ENCODE measurements around the gene LRCH1. TPM values are rescaled to one million over a fixed set of nuclear protein-coding genes. Genes with fewer than 3 reads are reported as not detected.

The LRCH1 gene
- total RNA-seq, 4 donors from 2014 or later = 34.3 to 43.9 (median 40.3) TPM

GRCh38 chr13:46672338-46673090 lies 119.5 kb downstream of the LRCH1 start:
- intact Hi-C loops (cut with DNase I; ENCODE audit: low total_unique reads) = no loop called here
- TF ChIP-seq CTCF (IDR thresholded peaks at IDR 0.05) = no peak
- TF ChIP-seq POLR2A (IDR thresholded peaks at IDR 0.05) = no peak
- no peak for DNase-seq (ENCODE audit: low spot score in 2 of 2)
- H3K4me3 ChIP-seq (ENCODE audit: low read depth, poor library complexity, severe bottlenecking) = no peak overlapping the region
- WGBS, 2 donors = 94 to 95% methylated on average over 15 of the region's 15 CpGs

GRCh38 chr13:46675016-46675415 lies 122.0 kb downstream of the LRCH1 start:
- TF ChIP-seq POLR2A (IDR thresholded peaks at IDR 0.05) (no peak), CTCF (IDR thresholded peaks at IDR 0.05) (no peak)
- H3K4me3 ChIP-seq (ENCODE audit: low read depth, poor library complexity, severe bottlenecking) = no peak overlapping the region
- intact Hi-C loops (cut with DNase I; ENCODE audit: low total_unique reads) = no loop called here
- no peak for DNase-seq (ENCODE audit: low spot score in 2 of 2)

- no peak overlapping the region for H3K4me3 ChIP-seq (ENCODE audit: low read depth, poor library complexity, severe bottlenecking)
- intact Hi-C loops (cut with DNase I; ENCODE audit: low total_unique reads) = no loop called here
- no peak for TF ChIP-seq POLR2A (IDR thresholded peaks at IDR 0.05)
- no peak for TF ChIP-seq CTCF (IDR thresholded peaks at IDR 0.05)
- no peak for DNase-seq (ENCODE audit: low spot score in 2 of 2)
- 70 to 71% methylated on average over 3 of the region's 3 CpGs for WGBS, 2 donors
Measured at GRCh38 chr13:46676378-46676725, 123.4 kb downstream of the LRCH1 start.

GRCh38 chr13:46679369-46680120 lies 126.6 kb downstream of the LRCH1 start:
- no peak overlapping the region for H3K4me3 ChIP-seq (ENCODE audit: low read depth, poor library complexity, severe bottlenecking)
- DNase-seq (ENCODE audit: low spot score in 2 of 2) = no peak
- 35 to 44% methylated on average over 12 of the region's 12 CpGs for whole genome bisulfite sequencing, 2 donors
- intact Hi-C loops (cut with DNase I; ENCODE audit: low total_unique reads) = no loop called here
- no peak for TF ChIP-seq CTCF (IDR thresholded peaks at IDR 0.05)
- no peak for TF ChIP-seq POLR2A (IDR thresholded peaks at IDR 0.05)

GRCh38 chr13:46682015-46682414 lies 129.0 kb downstream of the LRCH1 start:
- intact Hi-C loops (cut with DNase I; ENCODE audit: low total_unique reads) = no loop called here
- H3K4me3 ChIP-seq (ENCODE audit: low read depth, poor library complexity, severe bottlenecking) = no peak overlapping the region
- no peak for DNase-seq (ENCODE audit: low spot score in 2 of 2)
- 95 to 96% methylated on average over 3 of the region's 3 CpGs for WGBS, 2 donors
- TF ChIP-seq CTCF (IDR thresholded peaks at IDR 0.05) (no peak), POLR2A (IDR thresholded peaks at IDR 0.05) (no peak)

All from lower leg skin (tissue), 4 donors.